Mesothelial cell of epicardium (in vitro differentiated cells): ENCODE measurements around the gene FAM151B. TPM values are rescaled to one million over a fixed set of nuclear protein-coding genes. Genes with fewer than 3 reads are reported as not detected.

Source experiments
- DNase-seq, 2 experiments: peaks; one replicate each; pipeline ENCODE4 v3.0.0; 2021; ENCODE audit warnings: low spot score in 2 of 2; ENCODE audit not compliant: unreplicated experiment in 2 of 2
- H3K27ac Mint-ChIP-seq: 2 replicates; pipeline ENCODE4 v1.8.0; 2021; ENCODE audit warnings: mixed read lengths
- H3K27me3 Mint-ChIP-seq: 2 replicates; pipeline ENCODE4 v1.8.0; 2021; ENCODE audit warnings: low read depth, mixed read lengths
- H3K36me3 Mint-ChIP-seq: 2 replicates; pipeline ENCODE4 v1.8.0; 2021; ENCODE audit warnings: mixed read lengths
- H3K4me1 Mint-ChIP-seq: 2 replicates; pipeline ENCODE4 v1.8.0; 2021; ENCODE audit warnings: mixed read lengths
- H3K4me3 Mint-ChIP-seq: 2 replicates; pipeline ENCODE4 v1.8.0; 2021; ENCODE audit warnings: mild to moderate bottlenecking, moderate library complexity, mixed read lengths
- H3K9me3 Mint-ChIP-seq: 2 replicates; pipeline ENCODE4 v1.8.0; 2021; ENCODE audit warnings: mixed read lengths
- CTCF ChIP-seq: fragments of 200-600 bp; sonication (generic); IDR thresholded peaks from one replicate; pipeline ENCODE4 v1.5.0; 2021; ENCODE audit warnings: antibody characterized with exemption; ENCODE audit not compliant: unreplicated experiment
- total RNA-seq: library from RNA; stranded (reverse); gene quantifications from 3 replicates; pipeline ENCODE4 v1.2.1, GENCODE V29; 2021

Gene FAM151B
- total RNA-seq, 1 donor from 2014 or later = 1.5 TPM

- no peaks in the 10 kb centered on the region for H3K4me1 Mint-ChIP-seq
- H3K27me3 Mint-ChIP-seq = no peaks in the 10 kb centered on the region
- H3K36me3 Mint-ChIP-seq = no peaks in the 10 kb centered on the region
- DNase-seq = no peak
- no peak overlapping the region for H3K27ac Mint-ChIP-seq
- no peaks in the 10 kb centered on the region for H3K9me3 Mint-ChIP-seq
- no peak overlapping the region for H3K4me3 Mint-ChIP-seq
- no peak for TF ChIP-seq CTCF
These were observed 103.5 kb downstream of the FAM151B start for GRCh38 chr5:80591352-80591751.

- Mint-ChIP-seq H3K9me3 (no peaks in the 10 kb centered on the region), H3K4me1 (peaks cover under 1% of the 10 kb centered on the region), H3K27me3 (no peaks in the 10 kb centered on the region), H3K27ac (no peak overlapping the region), H3K36me3 (no peaks in the 10 kb centered on the region), H3K4me3 (no peak overlapping the region)
- DNase-seq = no peak
- TF ChIP-seq CTCF = no peak
These were observed 104.2 kb downstream of the FAM151B start for GRCh38 chr5:80592105-80592504.

Other genes with a start within 250 kb of the FAM151B start
- 87.6 to 91.0 TPM (median 89.5 TPM) in 3 replicates for gene SERINC5, start 232.1 kb upstream of the FAM151B start, total RNA-seq
- not detected in 3 replicates for gene SPZ1, start 168.1 kb upstream of the FAM151B start, total RNA-seq
- gene ZFYVE16, start 80.0 kb upstream of the FAM151B start, total RNA-seq = 67.6 to 76.6 TPM (median 75.1 TPM) in 3 replicates
- 0.09 to 0.14 TPM in 2 of 3 replicates, not detected in the other for gene ANKRD34B, start 82.2 kb downstream of the FAM151B start, total RNA-seq
- 17.8 to 18.7 TPM (median 18.4 TPM) in 3 replicates for gene MSH3, start 166.6 kb downstream of the FAM151B start, total RNA-seq
- 29.2 to 30.9 TPM (median 29.4 TPM) in 3 replicates for gene DHFR, start 166.9 kb downstream of the FAM151B start, total RNA-seq